Measurements from ENCODE around the gene LEO1.

LEO1 gene
- long read RNA-seq, donor 1, partial matches to known transcripts, result 7 of 9 reads
- long read RNA-seq, donor 1, other reads (novel, unspliced or antisense), result 0 of 9 reads
- long read RNA-seq, donor 2, partial matches to known transcripts, result 0 of 1 reads
- long read RNA-seq, donor 2, other reads (novel, unspliced or antisense), result 0 of 1 reads
- long read RNA-seq, donor 3, partial matches to known transcripts, result 0 of 2 reads
- long read RNA-seq, donor 3, other reads (novel, unspliced or antisense), result 0 of 2 reads
- long read RNA-seq, donor 4, partial matches to known transcripts, result 5 of 7 reads
- long read RNA-seq, donor 4, other reads (novel, unspliced or antisense), result 0 of 7 reads
- long read RNA-seq, donor 5, partial matches to known transcripts, result 0 of 2 reads
- long read RNA-seq, donor 5, other reads (novel, unspliced or antisense), result 0 of 2 reads
- long read RNA-seq, donor 6, partial matches to known transcripts, result 0 of 1 reads
- long read RNA-seq, donor 6, other reads (novel, unspliced or antisense), result 0 of 1 reads
- long read RNA-seq, donor 7, result 0 reads
- long read RNA-seq, donor 8, partial matches to known transcripts, result 0 of 2 reads
- long read RNA-seq, donor 8, other reads (novel, unspliced or antisense), result 0 of 2 reads

- peak; percentile 98 for DNase-seq
These were observed at the start of gene LEO1 for GRCh38 chr15:51971375-51972133. Gene LEO1 (minus strand): TSS chr15:51971778. CDS start chr15:51971745, 33 bp downstream.

DNA sequence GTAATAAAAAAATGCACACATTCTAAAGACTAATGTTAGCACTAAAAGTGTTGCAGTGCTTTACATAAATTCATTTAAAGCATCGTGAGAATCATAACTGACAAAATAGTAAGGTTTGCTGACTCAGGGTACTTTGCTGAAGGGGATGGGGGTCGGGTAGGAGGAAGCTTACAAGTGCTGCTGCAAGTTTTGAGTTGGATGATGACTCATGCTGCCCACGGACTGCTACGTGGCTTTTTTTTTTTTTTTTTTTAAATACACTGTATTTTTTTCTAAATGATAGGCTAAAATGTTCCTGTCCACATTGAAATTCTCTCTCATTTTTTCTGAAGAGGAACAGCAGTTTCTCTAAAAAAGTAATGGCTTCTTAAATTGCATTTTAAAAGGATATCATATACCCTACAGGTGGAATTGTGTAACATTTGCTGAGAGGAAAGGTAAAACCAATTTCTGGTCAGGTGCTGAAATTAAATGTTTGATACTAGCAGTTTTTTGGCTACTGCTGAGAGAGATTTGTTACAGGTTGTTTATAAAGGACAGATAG lies 49.6 kb upstream of the LEO1 start:
- DNase-seq, result no peak

DNA sequence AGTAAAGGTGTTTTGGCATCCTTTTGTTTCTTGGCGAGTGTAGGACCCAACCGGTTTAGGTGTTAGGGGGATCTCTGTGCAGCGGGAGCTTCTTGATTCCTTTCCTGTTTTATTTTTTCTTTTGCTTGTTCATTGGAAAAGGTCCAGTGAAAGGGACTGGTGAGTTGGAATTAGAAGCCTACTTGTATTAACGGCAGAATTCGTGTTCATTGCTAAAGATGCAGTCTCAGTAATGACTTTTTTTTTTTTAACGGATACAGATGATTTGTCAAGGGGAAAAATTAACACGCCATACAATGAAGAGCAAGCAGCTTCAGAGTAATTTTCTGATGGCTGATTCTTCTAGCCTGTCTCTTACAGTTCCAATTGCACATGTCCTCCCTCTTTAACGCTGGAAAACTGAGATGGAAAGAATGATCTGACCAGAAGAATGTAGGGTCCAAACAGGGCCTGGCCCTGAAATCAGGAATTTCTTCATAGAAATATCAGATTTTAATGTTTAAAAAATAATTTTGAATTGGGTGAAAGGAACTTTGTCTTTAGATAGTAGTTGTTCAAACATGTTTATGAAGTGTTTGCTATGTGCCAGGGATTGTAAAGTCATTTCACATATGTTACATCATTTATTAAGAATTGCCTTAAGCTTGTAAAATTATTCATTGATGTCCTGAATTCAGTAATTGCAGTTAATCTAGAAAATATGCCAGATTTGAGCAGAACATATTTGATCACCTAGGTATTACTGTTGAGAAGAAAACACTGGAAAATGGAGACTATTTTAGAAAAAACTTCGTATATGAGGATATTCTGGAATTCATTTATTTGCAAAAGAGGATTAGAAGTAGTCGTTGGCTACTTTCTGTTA lies 48.9 kb upstream of the LEO1 start:
- no peak for DNase-seq

GRCh38 chr15:52019394-52020220 lies 48.0 kb upstream of the LEO1 start:
- peak; percentile 92 for DNase-seq

DNA sequence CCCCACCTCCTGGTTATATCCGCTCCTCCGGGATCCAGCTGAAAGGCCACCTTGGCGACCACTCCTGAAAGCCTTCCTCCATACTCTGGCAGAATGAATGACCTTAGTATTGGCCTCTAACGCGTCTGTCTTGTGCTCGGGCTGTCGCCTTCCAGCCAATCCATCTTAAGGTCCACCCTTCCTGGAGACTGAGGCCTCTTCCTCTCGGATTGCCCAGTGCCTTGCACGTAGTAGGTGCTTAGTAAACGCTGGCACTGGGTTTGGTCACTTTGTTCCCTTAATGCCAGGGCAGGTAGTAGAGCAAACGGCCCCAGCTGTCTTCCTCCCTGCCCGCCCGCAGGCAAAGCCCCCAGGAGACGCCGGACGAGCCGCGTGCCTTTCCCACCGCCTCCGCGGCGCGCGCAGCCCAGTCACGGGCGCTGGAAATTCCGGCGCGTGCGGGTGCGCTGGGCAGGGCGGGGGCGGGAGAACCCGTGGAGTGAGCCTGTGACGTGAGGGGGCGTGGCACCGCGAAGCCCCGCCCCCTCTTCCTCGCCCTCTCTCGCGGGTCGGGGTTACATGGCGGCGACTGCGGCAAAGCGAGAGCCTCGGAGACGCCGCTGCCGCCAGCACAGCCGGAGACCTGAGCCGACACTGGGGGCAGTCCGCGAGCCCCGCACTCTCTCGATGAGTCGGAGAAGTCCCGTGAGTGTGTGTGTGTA lies 47.3 kb upstream of the LEO1 start, which contains the start of gene MAPK6:
TSS of gene MAPK6 (plus strand) at position 527 of the 701 bp plus-strand sequence. CDS start 27,242 bp downstream, outside the sequence.
- peak; percentile 97 for DNase-seq

DNA sequence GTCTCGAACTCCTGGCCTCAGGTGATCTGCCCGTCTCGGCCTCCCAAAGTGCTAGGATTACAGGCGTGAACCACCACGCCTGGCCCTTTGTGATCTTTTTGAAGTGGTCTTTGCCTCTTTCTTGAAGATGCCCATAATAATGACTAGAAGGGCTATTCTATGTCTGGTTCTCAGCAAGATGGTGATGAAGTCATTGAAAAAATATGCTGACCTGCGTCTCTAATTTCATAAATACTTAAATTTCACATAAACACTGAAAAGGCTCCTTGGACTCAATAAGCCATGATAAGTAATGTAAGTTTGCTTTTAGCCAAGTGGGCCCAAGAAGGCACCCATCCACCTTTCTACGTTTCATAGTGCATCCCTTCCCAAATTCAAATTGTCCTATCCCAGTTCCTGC lies 46.7 kb upstream of the LEO1 start:
- DNase-seq, result no peak

- DNase-seq, result no peak
These were observed 44.7 kb upstream of the LEO1 start for GRCh38 chr15:52016316-52016715.

DNA sequence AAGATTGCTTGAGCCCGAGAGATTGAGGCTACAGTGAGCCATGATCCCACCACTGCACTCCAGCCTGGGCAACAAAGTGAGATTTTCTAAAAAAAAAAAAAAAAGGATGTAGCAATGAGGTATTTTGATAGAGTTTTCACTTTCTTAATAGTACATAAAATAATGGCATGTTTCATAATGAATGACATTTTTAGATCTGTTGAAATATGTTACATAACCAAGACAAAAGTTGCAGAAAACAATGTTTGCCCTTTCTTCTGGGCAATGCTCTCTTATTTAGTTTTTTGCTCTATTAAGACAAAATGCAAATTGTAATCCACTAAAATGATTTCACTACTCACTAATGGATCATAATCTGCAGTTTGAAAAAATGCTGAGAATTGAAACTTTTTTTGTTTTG lies 43.0 kb upstream of the LEO1 start:
- DNase-seq, result no peak

DNA sequence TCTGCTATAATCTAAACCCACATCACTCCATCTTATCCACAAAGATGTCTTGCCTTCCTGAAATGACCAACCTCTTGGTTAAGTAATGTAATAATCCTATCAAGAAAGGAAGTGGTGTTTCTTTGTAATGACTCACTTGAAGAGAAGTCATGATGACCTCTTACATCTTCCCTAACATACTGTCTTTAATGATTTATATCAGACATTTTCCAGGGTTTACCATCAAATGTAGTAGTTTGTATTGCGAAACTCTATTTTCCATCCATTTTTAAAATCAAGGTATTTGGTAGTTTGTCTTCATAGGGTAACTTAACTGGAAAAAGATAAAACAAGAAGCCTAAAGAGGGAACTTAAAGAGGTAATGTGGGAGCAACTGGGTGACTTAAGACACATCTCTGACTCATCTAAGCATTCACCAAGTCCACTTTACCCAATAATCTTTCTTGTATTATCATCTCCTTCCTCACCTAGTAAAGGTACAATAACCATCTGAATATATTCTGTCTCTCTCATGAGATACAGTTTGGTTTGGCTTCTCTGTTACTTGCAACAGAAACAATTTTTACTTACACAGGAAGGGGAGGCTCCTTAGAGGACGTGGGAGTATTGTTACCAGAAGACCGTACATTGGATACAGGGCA lies 41.7 kb upstream of the LEO1 start:
- DNase-seq, result no peak

DNA sequence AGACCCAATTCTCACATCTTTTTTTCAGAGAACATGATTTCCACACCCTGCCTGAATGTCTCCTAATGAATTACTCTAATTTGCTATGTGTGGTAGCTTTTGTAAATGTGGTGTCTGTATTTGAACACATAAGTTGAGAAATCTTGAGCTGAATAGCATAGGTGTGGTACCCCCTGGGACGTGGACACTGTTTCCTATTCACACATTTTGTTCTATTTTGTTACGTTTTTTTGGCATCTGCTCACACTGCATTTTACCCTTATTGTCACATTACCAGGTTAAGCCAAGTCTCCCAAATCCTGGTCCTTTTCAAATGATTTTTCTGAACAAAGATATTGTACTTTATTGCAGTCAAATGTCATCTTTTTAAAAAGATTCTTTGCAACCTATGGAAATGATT lies 40.6 kb upstream of the LEO1 start:
- no peak for DNase-seq

DNA sequence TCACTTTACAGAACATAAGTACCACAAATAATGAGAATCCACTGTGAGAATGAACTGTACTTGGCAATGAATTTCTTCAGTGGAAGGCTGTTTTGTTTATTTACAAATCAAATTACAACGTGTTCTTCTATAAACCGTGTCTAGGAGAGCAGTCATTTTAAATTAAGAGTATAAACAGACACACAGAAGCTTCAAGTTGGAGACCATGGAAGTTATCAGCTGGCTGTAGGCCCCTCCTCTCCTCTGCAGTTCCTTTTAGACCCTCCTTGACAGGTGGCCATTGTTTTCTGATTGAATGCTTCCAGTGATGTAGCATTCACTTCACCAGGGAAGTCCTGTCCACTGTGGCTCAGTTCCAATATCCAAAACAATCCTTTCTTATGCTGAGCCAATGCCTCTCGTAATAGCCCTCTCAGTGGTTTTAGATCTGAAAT lies 40.1 kb upstream of the LEO1 start:
- no peak for DNase-seq

DNA sequence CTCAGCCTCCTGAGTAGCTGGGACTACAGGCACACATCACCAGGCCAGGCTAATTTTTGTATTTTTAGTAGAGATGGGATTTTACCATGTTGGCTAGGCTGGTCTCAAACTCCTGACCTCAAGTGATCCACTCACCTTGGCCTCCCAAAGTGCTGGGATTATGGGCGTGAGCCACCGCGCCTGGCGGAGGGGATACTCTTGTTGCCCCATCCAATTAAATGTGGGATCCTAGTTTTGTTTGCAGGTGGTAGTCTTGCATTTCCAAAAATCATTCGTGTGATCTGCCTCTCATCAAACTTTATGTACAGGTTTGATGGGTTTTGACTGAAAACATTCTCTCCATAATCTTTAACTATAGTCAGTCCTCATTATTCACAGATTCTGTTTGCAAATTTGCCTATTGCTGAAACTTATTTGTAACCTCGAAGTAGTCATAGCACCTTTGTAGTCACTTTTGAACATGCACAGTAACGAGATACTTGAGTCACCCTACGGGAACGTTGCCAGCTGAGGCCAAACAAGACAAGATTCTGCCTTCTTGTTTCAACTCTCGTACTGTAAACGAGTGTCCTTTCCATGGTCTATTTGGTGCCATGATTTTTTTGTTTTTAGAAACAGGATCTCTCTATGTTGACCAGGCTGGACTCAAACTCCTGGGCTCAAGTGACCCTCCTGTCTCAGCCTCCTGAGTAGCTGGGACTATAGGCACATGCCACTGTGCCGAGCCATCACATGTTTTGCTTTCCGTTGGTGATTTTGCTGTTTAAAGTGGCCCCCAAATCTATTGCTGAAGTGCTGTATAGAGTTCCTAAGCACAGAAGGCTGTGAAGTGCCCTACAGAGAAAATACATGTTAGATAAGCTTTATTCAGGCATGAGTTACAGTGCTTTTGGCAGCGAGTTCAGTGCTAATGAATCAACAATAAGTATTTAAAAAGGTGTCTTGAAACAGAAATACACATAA lies 39.3 kb upstream of the LEO1 start:
- DNase-seq, result no peak

GRCh38 chr15:52008698-52009434 lies 37.3 kb upstream of the LEO1 start:
- DNase-seq, result no peak

DNA sequence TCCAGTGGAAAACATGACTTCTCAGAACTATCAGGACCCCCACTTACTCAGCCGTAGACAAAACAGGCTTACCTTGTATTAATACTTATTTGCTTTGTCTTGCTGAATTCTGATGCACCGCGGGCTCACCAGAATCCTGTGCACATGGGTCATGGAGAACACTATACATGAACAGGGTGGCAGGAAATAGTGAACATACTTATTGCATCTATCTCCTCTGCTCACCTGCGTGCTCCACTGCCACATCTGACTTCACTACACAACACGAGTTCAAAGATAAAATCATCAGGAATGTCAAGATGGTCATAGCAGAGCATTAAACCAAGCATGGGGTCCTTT lies 36.8 kb upstream of the LEO1 start:
- DNase-seq, result no peak

DNA sequence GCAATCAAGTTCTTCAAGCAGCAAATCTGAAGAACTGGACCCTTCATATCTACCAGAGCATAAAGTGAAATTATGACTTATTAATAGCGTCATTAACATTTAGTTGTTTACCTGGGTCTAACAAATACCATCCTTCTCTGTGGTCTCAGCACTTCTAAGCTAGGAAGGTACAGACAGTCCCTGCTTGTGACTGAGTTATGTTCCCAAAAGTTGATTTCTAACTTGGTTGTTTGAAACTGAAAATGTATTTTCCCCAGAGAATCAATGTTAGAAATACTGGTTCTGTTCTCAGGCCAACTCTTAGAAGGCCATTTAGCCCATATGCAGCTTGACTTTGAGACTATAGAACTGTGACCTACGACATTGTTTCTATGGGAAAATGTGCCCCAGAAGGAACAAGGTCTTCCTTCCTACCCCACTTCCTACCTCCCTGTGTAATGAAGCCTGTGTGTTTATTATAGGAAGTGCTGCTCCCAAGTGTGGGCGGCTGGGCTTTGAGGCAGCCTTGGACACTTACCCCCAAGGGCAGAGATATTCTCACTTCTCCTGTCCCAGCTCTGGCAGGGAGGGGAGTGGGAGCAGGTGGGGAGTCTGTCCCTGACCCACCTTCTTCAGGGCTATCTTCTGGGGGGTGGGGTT lies 35.2 kb upstream of the LEO1 start:
- DNase-seq, result no peak

GRCh38 chr15:52005748-52006701 lies 34.4 kb upstream of the LEO1 start:
- no peak for DNase-seq
